Neural cell (in vitro differentiated cells): Measurements from ENCODE around the gene KRTAP10-7. TPM values are rescaled to one million over a fixed set of nuclear protein-coding genes. Genes with fewer than 3 reads are reported as not detected.

Experiments used
- H2AFZ ChIP-seq: fragments of 200-600, 300-800 bp; sonication (generic), shearing (Covaris generic); 2 replicates; pipeline ENCODE4 v1.6.0; 2014; ENCODE audit warnings: low read depth, mild to moderate bottlenecking, antibody characterized with exemption, low read length, moderate library complexity
- H3F3A ChIP-seq: fragments of 200-600 bp; shearing (Covaris generic); 2 replicates; pipeline ENCODE4 v1.6.1; 2016; ENCODE audit warnings: mild to moderate bottlenecking, moderate library complexity, mixed read lengths, antibody characterized with exemption, low read length; ENCODE audit not compliant: insufficient read depth, poor library complexity, severe bottlenecking
- H3K27ac ChIP-seq: fragments of 200-600, 300-800 bp; sonication (generic), shearing (Covaris generic); 2 replicates; pipeline ENCODE4 v1.5.1; 2014; ENCODE audit warnings: mild to moderate bottlenecking, low read length, moderate library complexity
- H3K27me3 ChIP-seq: fragments of 300-800, 200-600 bp; sonication (generic), shearing (Covaris generic); 2 replicates; pipeline ENCODE4 v1.6.0; 2014; ENCODE audit warnings: mild to moderate bottlenecking, low read depth, low read length, moderate library complexity; ENCODE audit not compliant: insufficient read depth
- H3K36me3 ChIP-seq: fragments of 300-800, 200-600 bp; sonication (generic), shearing (Covaris generic); 2 replicates; pipeline ENCODE4 v1.5.1; 2014; ENCODE audit warnings: mild to moderate bottlenecking, antibody characterized with exemption, low read length, moderate library complexity; ENCODE audit not compliant: insufficient read depth
- H3K4me2 ChIP-seq: fragments of 300-800, 200-600 bp; sonication (generic), shearing (Covaris generic); 2 replicates; pipeline ENCODE4 v1.6.0; 2014; ENCODE audit warnings: mild to moderate bottlenecking, low read length
- H3K4me3 ChIP-seq: fragments of 300-800, 200-600 bp; sonication (generic), shearing (Covaris generic); 2 replicates; pipeline ENCODE4 v1.5.1; 2014; ENCODE audit warnings: mild to moderate bottlenecking, low read length, moderate library complexity
- H3K79me2 ChIP-seq: fragments of 200-600 bp; shearing (Covaris generic); replicated peaks from 2 replicates; pipeline ENCODE4 v1.6.0; 2014; ENCODE audit warnings: mild to moderate bottlenecking, low read length, moderate library complexity; ENCODE audit not compliant: insufficient read depth
- H3K9ac ChIP-seq: fragments of 300-800, 200-600 bp; sonication (generic), shearing (Covaris generic); 2 replicates; pipeline ENCODE4 v1.6.1; 2016; ENCODE audit warnings: mild to moderate bottlenecking, low read length, mixed read lengths
- H3K9me2 ChIP-seq: fragments of 200-600 bp; shearing (Covaris generic); 2 replicates; pipeline ENCODE4 v1.6.1; 2016; ENCODE audit warnings: mild to moderate bottlenecking, low read length, mixed read lengths; ENCODE audit not compliant: insufficient read depth
- H3K9me3 ChIP-seq: fragments of 200-600, 300-800 bp; sonication (generic), shearing (Covaris generic); 2 replicates; pipeline ENCODE4 v1.6.1; 2016; ENCODE audit warnings: mild to moderate bottlenecking, mixed run types, low read length, moderate library complexity, mixed read lengths
- H4K20me1 ChIP-seq: fragments of 200-600 bp; shearing (Covaris generic); 2 replicates; pipeline ENCODE4 v1.6.1; 2016; ENCODE audit warnings: mild to moderate bottlenecking, mixed run types; ENCODE audit not compliant: insufficient read depth
- EP300 ChIP-seq: fragments of 450-650 bp; conservative IDR thresholded peaks from 2 replicates; pipeline ENCODE4 v1.6.1; 2014; ENCODE audit warnings: antibody characterized with exemption, mild to moderate bottlenecking, moderate library complexity; ENCODE audit not compliant: poor library complexity, severe bottlenecking
- EZH2 ChIP-seq: fragments of 200-600, 300-800 bp; shearing (Covaris generic), sonication (generic); IDR thresholded peaks from 2 replicates; pipeline ENCODE4 v1.6.1; 2014; ENCODE audit warnings: antibody characterized with exemption, low read length, borderline replicate concordance, mild to moderate bottlenecking; ENCODE audit not compliant: insufficient read depth, poor library complexity, severe bottlenecking
- MXI1 ChIP-seq: fragments of 450-650 bp; conservative IDR thresholded peaks from 2 replicates; pipeline ENCODE4 v1.6.1; 2014; ENCODE audit warnings: antibody characterized with exemption, mild to moderate bottlenecking; ENCODE audit not compliant: poor library complexity, severe bottlenecking
- POLR2AphosphoS5 ChIP-seq: IDR thresholded peaks from 2 replicates; pipeline ENCODE4 v1.6.1; 2012
- RAD21 ChIP-seq: fragments of 450-650 bp; conservative IDR thresholded peaks from 2 replicates; pipeline ENCODE4 v1.6.1; 2014; ENCODE audit warnings: antibody characterized with exemption, mild to moderate bottlenecking, moderate library complexity
- SMC3 ChIP-seq: fragments of 450-650 bp; conservative IDR thresholded peaks from 2 replicates; pipeline ENCODE4 v1.6.1; 2014; ENCODE audit warnings: antibody characterized with exemption, mild to moderate bottlenecking, moderate library complexity; ENCODE audit not compliant: poor library complexity
- TAF1 ChIP-seq: IDR thresholded peaks from 2 replicates; pipeline ENCODE4 v1.6.1; 2012; ENCODE audit warnings: low read depth
- polyA plus RNA-seq: library from polyadenylated mRNA; depleted of rRNA; stranded (reverse); fragments of >200 nt; gene quantifications from 2 replicates; pipeline ENCODE4 v1.2.3, GENCODE V29; 2014
- TF ChIP-seq, protein P1 (sequence below): IDR thresholded peaks from 2 replicates; pipeline ENCODE4 v1.6.1; 2012; ENCODE audit warnings: borderline replicate concordance
- TF ChIP-seq, protein P2 (sequence below): fragments of 450-650 bp; IDR thresholded peaks from 2 replicates; pipeline ENCODE4 v1.5.1; 2014; ENCODE audit warnings: antibody characterized with exemption, mild to moderate bottlenecking, moderate library complexity; ENCODE audit not compliant: poor library complexity, severe bottlenecking

The KRTAP10-7 gene
- polyA plus RNA-seq, 1 donor from 2014 or later, result not detected

DNA sequence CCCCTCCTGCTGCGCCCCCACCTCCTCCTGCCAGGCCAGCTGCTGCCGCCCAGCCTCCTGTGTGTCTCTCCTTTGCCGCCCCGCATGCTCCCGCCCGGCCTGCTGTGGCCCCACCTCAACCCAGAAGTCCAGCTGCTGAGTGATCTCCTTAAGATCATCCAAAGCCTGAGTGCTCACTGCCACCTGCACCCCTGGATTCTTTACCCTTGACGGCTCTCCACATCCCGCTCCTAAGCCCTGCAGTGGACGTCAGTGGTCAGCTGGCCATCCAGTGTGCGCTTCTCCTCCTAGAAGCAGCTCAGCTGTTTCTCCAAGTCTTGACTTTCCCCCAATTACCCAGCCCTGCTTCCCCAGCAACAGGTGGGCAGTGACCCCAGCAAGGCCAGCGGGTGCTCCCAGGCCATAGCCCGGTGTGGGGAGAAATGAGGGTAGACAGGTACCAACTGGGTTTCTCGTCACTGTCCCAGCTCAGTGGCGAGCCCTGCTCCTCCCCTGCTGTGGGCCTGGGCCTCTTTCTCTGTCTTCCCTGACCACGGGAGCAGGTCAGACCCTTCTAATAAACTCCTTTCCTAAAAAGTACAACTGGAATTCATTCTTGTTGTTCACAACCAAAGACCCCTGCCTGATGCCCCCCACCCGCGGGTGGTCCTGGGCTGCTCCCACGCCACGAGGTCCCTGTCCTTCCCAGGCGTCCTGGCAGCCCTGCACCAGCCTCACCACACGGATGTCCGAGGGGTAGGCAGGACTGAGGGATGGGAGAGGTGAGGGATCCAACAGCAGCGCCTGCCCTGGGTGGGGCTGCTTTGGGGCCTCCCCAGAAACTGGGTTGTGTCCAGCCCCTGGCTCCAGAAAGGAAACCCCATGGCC lies 1.4 kb downstream of the KRTAP10-7 start:
- H3F3A ChIP-seq, result no peaks in the 10 kb centered on the region
- no peak overlapping the region for H3K27ac ChIP-seq
- H3K9me3 ChIP-seq, result peaks cover 4% of the 10 kb centered on the region
- H4K20me1 ChIP-seq, result no peaks in the 10 kb centered on the region
- H3K9me2 ChIP-seq, result no peaks in the 10 kb centered on the region
- no peak for TF ChIP-seq POLR2AphosphoS5
- TF ChIP-seq, protein P1, sequence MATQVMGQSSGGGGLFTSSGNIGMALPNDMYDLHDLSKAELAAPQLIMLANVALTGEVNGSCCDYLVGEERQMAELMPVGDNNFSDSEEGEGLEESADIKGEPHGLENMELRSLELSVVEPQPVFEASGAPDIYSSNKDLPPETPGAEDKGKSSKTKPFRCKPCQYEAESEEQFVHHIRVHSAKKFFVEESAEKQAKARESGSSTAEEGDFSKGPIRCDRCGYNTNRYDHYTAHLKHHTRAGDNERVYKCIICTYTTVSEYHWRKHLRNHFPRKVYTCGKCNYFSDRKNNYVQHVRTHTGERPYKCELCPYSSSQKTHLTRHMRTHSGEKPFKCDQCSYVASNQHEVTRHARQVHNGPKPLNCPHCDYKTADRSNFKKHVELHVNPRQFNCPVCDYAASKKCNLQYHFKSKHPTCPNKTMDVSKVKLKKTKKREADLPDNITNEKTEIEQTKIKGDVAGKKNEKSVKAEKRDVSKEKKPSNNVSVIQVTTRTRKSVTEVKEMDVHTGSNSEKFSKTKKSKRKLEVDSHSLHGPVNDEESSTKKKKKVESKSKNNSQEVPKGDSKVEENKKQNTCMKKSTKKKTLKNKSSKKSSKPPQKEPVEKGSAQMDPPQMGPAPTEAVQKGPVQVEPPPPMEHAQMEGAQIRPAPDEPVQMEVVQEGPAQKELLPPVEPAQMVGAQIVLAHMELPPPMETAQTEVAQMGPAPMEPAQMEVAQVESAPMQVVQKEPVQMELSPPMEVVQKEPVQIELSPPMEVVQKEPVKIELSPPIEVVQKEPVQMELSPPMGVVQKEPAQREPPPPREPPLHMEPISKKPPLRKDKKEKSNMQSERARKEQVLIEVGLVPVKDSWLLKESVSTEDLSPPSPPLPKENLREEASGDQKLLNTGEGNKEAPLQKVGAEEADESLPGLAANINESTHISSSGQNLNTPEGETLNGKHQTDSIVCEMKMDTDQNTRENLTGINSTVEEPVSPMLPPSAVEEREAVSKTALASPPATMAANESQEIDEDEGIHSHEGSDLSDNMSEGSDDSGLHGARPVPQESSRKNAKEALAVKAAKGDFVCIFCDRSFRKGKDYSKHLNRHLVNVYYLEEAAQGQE, result no peak
- TF ChIP-seq EZH2, result no peak
- TF ChIP-seq SMC3, result no peak
- TF ChIP-seq, protein P2, sequence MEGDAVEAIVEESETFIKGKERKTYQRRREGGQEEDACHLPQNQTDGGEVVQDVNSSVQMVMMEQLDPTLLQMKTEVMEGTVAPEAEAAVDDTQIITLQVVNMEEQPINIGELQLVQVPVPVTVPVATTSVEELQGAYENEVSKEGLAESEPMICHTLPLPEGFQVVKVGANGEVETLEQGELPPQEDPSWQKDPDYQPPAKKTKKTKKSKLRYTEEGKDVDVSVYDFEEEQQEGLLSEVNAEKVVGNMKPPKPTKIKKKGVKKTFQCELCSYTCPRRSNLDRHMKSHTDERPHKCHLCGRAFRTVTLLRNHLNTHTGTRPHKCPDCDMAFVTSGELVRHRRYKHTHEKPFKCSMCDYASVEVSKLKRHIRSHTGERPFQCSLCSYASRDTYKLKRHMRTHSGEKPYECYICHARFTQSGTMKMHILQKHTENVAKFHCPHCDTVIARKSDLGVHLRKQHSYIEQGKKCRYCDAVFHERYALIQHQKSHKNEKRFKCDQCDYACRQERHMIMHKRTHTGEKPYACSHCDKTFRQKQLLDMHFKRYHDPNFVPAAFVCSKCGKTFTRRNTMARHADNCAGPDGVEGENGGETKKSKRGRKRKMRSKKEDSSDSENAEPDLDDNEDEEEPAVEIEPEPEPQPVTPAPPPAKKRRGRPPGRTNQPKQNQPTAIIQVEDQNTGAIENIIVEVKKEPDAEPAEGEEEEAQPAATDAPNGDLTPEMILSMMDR, result no peak
- no peak for TF ChIP-seq TAF1
- no peak for TF ChIP-seq RAD21
- no peak overlapping the region for H2AFZ ChIP-seq
- no peak overlapping the region for H3K4me3 ChIP-seq
- no peak overlapping the region for H3K9ac ChIP-seq
- no peak overlapping the region for H3K4me2 ChIP-seq
- H3K27me3 ChIP-seq, result no peaks in the 10 kb centered on the region
- H3K79me2 ChIP-seq, result no peaks in the 10 kb centered on the region
- no peaks in the 10 kb centered on the region for H3K36me3 ChIP-seq

DNA sequence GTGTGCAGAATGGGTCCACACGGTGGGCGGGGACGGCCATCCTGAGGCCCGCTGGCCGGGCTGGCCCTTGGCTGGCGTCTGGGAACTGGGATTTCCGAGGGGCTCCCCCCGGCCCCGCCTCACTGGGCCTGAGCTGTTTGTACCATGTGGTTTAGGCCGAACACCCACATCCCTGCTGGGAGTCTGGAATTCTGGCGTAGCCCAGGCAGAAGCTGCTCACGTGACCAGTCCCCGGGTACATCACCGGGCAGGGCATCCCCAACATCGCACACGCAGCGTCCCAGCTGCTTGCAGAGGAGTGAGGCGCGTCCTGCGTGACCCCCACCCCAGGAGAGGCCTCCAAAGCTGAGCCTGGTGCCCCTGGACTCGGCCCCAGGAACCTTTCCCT lies 2.1 kb downstream of the KRTAP10-7 start:
- Histone ChIP-seq H3K9me2 (no peaks in the 10 kb centered on the region), H3K27ac (no peak overlapping the region), H3K27me3 (no peaks in the 10 kb centered on the region), H3K9ac (no peak overlapping the region), H3K9me3 (peaks cover 4% of the 10 kb centered on the region), H2AFZ (no peak overlapping the region), H3K4me3 (no peak overlapping the region), H3K79me2 (no peaks in the 10 kb centered on the region), H4K20me1 (no peaks in the 10 kb centered on the region), H3F3A (no peaks in the 10 kb centered on the region), H3K4me2 (no peak overlapping the region), H3K36me3 (no peaks in the 10 kb centered on the region)
- TF ChIP-seq RAD21 (no peak), EZH2 (no peak), MXI1 (no peak), SMC3 (no peak), TAF1 (no peak), EP300 (no peak)
- TF ChIP-seq, protein P2, result no peak
- TF ChIP-seq, protein P1, result no peak
